Measurements from ENCODE around the gene RAD17.
"Not testable (repeated sequence)": the region's sequence is repeated elsewhere in the genome, so short reads cannot be mapped to it uniquely, and the experiment has no call there.

RAD17 gene, protein sequence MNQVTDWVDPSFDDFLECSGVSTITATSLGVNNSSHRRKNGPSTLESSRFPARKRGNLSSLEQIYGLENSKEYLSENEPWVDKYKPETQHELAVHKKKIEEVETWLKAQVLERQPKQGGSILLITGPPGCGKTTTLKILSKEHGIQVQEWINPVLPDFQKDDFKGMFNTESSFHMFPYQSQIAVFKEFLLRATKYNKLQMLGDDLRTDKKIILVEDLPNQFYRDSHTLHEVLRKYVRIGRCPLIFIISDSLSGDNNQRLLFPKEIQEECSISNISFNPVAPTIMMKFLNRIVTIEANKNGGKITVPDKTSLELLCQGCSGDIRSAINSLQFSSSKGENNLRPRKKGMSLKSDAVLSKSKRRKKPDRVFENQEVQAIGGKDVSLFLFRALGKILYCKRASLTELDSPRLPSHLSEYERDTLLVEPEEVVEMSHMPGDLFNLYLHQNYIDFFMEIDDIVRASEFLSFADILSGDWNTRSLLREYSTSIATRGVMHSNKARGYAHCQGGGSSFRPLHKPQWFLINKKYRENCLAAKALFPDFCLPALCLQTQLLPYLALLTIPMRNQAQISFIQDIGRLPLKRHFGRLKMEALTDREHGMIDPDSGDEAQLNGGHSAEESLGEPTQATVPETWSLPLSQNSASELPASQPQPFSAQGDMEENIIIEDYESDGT

DNA sequence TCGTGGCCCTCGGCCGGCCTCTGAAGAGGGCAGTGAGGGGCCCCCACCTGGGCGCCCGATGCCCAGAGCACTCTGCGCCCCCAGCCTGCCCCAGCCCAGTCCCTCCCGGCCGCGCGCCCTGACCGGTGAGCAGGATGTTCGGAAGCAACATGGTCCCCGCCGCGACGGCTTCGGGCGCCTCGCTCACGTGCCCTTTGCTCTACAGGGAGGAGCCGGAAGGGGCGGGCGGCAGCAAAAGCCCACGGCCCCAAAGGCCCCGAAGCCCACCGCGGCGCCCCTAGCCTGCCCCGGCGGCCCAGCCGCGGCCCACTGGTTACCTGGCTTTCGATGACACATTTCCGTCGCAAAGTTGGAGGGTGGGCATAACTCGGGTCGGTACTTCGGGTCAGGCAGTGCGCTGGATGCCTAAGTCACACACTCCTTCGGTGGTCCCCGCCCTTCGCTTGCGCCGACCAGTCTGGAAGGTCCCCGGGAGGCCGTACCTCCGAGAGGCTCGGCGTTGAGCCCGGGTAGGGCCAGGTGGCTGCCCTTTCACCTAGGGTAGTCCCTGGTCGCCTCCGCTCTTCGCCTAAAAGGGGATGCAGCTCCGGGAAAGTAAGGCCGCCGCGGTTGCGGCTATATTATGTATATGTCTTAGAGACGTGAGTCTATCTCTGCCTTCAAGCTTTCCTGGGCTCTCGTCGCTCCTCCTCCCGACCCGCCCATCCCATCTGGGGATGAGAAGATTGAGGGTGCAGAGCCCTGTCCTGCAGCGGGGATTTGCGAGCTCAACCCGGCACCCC is at the start of gene RAD17, which contains the start of the genes AK6 and TAF9:
RAD17 (plus strand) TSS at position 479 of the 782 bp plus-strand sequence. CDS start 2,391 bp downstream, outside the sequence.
AK6 (minus strand) TSS at position 181 of the 782 bp plus-strand sequence; CDS start at position 151, 30 bp downstream.
TAF9 (minus strand) TSS at position 181 of the 782 bp plus-strand sequence. CDS start 3,783 bp downstream, outside the sequence.
- DNase-seq: peak; percentile 93 to 96 (median 96)

DNA sequence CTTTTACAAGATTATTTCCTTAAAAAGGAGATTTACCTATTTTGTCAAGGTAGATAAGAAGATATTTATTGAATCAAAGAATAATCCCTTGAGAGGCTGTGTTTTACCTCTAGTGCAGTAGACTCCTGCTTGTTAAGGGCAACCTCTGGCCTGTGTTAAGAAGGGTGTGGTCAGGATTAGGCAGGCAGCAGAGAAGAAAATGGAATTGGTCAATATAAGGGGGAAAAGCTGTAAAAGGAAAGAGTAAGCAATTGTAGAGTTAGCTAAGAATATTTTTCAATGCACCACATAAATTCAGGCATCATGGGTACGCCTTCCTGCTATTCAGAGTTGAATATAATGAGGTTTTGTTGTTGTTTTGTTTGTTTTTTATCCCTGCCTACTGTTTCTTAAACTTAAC is 43.3 kb upstream of the RAD17 start:
- DNase-seq: no peak

DNA sequence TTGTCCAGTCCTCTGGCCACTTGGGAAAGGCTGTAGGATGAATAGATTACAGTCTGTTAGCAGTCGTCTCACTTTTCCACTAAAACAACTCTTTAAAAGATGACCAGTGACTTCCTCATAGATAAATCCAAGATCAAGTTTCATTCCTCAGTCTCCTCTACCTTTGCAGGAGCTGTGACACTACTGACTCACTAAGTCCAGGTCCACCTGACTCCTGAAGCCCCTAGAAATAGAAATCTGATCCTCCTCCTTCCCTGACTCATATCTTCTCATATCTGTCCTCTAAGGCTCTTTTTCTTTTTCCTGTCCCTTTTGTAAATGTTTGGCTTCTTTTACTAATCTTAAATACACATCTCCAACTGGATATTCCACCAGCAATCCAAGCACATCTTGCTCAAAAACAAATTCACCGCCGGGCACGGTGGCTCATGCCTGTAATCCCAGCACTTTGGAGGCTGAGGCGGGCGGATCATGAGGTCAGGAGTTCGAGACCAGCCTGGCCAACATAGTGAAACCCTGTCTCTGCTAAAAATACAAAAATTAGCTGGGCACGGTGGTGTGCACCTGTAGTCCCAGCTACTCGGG is 39.6 kb upstream of the RAD17 start:
- DNase-seq: no peak

DNA sequence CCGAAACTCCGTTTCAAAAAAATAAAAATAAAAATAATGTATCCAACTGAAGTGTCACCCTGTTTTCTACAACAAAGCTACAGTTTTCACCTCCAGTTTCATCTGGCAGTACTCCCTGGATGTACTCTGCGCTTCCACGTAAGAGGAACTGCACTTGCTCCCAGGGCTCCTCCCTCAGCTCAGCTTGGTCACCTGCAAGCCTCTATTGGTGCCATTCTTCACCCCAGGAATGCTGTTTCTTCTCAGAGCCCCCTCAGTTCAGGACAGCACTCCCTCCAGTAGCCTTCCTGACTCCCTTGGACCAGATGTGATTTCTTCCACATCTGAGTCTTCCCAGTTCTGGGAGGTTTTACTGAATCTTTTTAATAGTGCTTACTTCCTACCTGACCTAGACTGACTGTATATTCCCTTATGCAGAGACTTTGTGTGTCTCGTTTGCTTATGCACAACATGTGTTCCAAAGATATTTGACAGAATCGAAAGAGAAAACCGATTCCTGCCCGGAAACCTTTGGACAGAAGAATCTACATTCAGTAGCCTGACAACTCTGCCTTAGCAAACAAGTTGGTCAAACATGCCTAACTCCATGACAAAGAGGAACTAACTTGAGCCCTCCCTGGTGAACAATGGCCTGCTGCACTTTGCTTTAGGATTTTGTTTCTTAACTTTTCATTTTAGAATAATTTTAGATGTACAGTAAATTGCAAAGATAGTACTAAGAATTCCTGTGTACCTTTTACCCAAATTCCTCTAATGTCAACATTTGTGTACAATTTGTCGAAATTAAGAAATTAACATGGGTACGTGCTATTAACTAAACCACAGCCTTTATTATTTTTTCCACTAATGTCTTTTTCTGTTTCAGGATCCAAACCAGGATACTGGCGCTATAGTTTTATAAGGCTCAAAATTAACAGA is 37.8 kb upstream of the RAD17 start:
- peak in 1 of 3 experiments; percentile 38 for DNase-seq

DNA sequence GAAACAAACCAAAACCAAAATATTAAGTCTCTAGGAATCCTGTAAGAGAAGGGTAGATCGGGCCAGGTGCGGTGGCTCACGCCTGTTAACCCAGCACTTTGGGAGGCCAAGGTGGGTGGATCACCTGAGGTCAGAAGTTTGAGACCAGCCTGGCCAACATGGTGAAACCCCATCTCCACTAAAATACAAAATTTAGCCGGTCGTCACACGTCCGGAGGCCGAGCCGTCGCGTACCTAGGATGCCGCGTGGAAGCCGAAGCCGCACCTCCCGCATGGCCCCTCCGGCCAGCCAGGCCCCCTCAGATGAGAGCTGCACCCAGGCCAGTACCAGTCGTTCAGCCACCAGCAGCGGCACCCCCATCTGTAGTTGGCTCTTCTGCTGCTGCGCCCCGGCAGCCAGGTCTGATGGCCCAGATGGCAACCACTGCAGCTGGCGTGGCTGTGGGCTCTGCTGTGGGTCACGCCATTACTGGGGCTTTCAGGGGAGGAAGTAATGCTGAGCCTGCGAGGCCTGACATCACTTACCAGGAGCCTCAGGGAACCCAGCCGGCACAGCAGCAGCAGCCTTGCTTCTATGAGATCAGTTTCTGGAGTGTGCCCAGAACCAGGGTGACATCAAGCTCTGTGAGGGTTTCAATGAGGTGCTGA is 35.8 kb upstream of the RAD17 start:
- DNase-seq: not testable (repeated sequence)

DNA sequence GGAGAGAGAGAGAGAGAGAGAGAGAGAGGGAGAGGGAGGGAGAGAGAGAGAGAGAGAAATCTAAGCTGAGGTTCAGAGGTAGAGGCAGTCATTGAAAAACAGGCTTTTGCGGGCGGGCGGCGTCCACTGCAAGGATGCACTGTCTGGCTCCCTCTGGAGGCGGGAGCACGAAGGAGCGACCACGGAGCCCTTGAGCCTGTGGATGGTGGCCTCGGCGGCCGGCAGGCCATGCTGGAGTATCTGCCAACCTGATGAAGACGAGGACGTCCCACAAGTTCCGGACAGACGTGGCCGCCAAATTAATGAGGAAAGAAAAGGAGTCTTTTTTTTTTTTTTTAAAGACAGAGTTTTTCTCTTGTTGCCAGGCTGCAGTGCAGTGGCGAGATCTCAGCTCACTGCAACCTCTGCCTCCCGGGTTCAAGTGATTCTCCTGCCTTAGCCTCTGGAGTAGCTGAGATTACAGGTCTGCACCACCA is 34.8 kb upstream of the RAD17 start:
- peak; percentile 29 to 81 (median 58) for DNase-seq

DNA sequence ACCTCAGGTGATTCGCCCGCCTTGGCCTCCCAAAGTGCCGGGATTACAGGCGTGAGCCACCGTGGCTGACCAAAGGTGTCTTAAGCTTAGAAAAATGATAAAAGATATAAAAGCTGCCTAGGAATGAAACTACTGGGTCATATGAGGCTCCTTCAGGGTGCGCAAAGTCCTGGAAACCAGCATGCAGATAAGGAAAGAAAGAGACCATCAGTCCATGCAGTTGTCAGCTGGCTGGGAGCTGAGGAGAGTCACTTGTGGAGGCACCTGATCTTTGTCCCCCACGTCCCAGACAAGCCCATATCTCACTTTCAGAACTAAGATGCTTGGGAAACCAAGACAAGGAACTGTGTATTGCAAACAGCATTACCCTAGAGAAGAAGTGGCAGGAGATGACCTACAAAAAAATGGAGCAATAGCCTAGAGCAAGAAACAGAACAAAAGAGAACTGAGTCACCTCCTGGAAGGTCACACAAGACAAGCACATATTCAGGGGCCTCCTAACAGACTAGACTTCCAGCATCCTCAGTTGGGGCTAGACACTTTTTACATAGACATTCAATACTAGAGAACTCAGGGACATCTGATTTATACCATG is 34.2 kb upstream of the RAD17 start:
- DNase-seq: no peak

DNA sequence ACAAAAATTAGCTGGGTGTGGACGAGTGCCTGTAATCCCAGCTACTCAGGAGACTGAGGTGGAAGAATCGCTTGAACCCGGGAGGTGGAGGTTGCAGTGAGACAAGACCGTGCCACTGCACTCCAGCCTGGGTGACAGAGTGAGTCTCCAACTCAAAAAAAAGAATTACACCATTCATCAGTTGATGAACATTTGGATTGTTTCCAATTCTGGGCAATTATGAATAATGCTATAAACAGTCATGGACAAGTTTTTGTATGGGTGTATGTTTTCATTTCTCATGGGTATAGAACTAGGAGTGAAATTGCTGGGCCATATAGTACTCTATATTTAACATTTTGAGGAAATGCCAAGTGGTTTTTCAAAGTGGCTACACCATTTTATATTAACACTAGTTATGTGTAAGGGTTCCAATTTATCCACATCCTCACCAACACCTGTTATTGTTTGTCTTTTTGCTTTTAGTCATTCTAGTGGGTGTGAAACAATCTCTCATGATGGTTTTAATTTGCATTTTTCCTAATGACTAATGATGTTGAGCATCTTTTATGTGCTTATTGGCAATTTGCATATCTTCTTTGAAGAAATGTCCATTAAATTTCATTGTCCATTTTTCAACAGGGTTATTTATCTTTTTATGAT is 28.0 kb upstream of the RAD17 start:
- DNase-seq: no peak

DNA sequence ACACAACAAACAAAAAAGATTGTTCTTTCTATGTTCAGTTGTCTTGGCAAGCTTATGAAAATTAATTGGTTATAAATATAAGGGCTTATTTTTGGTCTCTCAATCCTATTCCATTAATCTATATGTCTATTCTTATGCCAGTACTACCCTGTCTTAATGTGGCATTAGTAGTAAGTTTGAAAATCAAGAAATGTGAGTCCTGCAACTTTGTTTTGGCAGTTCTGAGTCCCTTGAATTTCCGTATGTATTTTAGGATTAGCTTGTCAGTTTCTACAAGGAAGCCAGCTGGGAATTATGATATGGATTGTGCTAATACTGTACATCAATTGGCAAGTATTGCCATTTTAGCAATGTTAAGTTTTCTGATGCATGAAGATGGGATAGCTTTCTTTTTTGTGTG is 26.5 kb upstream of the RAD17 start:
- DNase-seq: no peak

DNA sequence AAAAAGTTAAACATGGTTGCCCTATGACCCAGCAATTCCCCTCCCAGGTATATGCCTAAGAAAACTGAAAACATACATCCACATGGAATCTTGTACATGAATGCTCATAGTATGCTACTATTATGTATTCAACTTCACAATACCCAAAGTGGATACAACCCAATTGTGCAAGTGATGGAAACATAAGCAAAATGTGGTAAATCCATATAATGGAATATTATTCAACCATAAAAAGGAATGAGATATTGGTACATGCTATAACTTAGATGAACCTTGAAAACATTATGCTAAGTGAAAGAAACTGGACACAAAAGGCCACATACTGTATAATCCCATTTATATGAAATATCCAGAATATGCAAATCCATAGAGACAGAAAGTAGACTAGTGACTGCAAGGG is 19.0 kb upstream of the RAD17 start:
- no peak for DNase-seq

DNA sequence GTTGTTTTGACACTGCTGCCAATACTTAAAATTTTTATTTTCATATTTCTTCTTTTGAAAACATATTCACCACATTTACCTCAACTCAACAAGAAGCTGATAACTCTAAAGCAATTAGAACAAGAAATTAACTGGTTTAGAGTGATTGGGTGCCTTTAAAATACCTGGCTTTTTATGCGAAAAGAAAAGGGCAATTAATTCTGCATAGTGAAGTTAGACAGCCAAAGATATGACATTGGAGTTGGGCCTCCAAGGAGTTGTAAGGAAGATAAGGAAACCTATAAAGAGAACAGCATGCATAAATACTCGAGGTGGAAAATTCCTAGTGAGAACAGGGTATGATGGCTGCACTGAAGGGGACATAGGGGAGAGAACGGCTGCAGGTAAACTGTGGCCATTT is 9.9 kb upstream of the RAD17 start:
- no peak for DNase-seq

DNA sequence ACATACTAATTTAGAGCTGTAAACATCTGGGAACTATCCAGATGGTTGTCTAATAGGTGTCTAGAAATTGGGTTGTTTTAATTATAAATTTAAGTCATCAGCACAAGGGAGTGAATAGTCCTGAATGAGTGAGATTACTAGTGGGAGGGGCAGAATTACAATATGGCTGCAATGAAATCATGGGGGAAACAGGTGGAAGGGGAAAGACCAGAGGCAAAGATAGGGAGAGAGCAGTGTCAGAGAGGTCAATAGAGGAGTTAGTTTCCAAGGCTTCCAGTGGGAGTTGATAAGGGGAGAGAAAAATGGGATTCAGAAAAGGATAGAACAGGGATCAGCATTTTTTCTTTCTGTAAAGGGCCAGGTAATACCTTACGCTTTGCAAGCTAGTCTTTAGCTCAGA is 9.2 kb upstream of the RAD17 start:
- DNase-seq: no peak

DNA sequence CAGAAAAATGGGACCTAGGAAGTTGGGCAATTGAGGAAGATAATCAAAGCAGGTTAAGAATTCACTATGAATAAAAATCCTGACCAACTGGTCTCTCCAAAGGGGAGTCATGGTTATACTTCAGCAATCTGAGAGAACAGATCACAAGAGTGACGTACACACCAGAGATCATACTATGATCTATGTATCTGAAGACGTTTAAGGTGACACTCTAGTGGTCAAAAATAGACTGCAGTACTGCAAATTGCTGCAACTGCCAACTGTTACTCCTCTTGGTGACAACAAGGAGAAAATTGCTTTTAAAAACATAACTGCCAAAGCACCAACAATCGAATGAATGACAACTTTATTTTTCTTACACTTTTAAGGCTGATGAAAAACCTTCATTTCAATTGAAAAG is 5.2 kb upstream of the RAD17 start:
- peak in 1 of 3 experiments; percentile 1 for DNase-seq

DNA sequence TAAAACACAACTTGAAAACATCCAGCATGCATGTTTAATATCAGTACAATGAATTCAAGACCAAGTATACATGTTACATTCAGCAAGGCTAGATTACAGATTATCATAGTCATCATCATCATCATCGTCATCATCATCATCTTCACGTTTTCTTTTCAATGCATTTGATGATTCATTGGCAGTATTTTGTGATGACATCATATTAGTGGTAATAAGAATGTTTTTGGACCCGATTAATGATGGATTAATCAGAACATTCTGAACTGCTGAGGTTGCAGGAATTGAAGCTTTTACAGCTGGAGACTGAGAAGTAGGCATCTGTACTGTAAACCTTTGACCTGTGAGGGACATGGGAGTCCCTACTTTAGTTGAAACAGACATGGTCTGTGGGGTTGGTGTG is 4.8 kb upstream of the RAD17 start:
- DNase-seq: no peak

DNA sequence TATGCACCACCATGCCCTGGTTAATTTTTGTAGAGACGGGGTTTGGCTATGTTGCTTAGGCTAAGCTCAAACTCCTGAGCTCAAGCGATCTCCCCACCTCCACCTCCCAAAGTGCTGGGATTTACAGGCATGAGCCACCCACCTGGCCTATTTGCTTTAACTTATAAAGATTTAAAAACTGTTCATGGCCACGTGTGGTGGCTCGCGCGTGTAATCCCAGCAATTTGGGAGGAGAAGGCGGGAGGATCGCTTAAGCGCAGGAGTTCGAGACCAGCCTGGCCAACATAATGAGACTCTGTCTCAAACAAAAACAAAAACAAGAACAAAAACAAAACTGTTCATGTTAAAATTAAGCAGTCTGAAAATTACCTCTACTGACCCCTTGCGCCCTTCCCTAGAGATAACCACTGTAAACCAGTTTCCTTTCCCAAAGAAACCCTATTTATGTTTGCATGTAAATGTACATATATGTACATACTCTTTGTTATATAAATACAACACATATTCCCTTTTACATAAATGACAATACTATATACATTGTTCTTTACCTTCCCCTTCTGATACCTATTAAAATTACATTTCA is 1.8 kb upstream of the RAD17 start:
- no peak for DNase-seq

DNA sequence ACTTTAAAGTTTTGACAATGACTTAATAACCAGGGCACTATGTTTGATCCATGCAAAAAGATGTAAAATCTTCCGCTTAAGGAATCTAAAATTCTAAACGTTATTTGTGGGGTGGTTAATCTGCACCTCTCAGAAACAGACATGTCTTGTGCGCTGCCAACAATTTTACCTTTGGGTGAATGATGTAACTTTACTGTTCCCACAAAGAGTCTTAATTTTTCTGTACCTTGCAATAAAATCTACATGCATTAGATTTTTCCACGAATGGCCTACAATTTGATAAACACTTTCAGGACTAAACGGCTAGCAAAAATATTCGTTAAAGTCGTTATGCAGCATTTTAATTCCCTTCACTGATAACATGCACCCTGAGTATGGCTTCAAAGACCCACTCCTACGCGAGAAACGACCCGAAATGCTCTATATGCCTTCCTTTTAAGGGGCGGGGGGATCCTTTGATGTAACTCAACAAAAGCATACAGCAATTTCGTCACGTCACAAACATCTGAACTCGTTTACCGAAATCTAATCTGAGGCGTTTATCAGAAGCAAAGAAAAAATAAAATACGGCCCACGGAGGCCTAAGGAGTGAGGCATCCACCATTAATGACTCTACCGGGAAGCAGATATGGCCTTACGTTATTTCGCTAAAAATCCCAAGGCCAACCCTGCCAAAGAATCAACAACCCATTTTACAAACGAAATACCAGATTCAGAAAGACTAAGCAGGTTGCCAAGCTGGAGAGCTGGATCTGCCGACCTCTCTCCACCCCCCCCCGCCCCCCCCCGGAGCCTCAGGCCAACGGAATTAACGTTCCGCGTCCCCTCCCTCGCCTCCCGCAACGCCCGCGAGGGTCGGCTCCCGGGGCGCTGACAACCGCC is 919 bp upstream of the RAD17 start:
- DNase-seq: peak in 1 of 3 experiments; percentile 67

DNA sequence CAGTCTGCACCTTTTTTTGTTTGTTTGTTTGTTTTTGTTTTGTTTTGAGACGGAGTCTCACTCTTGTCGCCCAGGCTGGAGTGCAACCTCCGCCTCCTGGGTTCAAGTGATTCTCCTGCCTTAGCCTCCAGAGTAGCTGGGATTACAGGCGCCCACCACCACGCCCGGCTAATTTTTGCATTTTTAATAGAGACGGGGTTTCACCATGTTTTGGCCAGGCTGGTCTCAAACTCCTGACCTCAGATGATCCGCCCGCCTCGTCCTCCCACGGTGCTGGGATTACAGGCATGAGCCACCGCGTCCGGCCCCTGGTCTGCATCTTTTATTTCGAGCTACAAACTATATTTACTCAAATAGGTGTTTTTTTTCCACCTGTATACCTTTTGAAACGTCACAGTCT is 717 bp downstream of the RAD17 start:
- DNase-seq: not testable (repeated sequence)

DNA sequence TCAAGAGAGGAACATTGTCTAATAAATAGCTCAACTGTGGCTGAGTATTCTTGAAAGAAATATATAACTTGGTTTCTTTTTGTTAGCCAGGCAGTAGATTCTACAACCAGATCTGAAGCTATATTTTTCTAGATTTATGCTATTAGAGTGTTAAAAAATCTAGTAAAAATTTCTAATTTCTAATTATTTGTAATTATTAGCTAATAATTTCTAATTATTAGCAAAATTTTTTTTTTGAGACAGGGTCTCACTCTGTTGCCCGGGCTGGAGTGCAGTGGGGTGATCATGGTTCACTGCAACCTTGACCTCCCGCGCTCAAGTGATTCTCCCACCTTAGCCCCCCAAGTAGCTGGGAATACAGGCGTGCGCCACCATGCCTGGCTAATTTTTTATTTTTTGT is 2.8 kb downstream of the RAD17 start:
- DNase-seq: no peak

Data from NCI-H1417 (cell line).